EL (cell line): ENCODE results near the gene INHBE.
"Not testable (repeated sequence)": the region's sequence is repeated elsewhere in the genome, so short reads cannot be mapped to it uniquely, and the experiment has no call there.

Experiments used
- DNase-seq: peaks from one replicate; pipeline ENCODE4 v3.0.0-alpha.2; 2016

Gene INHBE

DNA sequence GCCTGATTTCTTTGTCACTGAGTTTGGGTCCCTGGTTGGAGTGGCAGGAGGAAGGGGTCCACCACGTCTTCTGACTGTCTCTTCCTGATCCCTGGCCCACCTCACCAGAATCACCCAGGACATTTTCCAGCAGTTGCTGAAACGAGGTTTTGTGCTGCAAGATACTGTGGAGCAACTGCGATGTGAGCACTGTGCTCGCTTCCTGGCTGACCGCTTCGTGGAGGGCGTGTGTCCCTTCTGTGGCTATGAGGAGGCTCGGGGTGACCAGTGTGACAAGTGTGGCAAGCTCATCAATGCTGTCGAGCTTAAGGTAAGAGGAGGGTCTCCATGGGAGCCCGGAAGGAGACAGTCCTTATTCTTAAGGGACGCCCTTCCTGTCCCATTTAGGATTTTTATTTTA lies 45.1 kb downstream of the INHBE start:
- no peak for DNase-seq

GRCh38 chr12:57502311-57502969 lies 47.3 kb downstream of the INHBE start:
- not testable (repeated sequence) for DNase-seq

DNA sequence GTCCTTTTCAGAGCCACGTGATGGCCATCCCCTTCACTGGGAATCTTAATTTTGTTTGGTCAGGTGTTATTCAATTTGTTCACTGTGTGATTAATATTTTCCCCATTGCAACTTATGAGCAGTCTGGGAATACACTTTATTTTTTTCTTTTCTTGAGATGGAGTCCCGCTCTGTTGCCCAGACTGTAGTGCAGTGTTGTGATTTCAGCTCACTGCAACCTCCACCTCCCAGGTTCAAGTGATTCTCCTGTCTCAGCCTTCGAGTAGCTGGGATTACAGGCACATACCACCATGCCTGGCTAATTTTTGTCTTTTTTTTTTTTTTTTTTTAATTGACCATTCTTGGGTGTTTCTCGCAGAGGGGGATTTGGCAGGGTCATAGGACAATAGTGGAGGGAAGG lies 51.4 kb downstream of the INHBE start:
- not testable (repeated sequence) for DNase-seq
